GM12891 (cell line): ENCODE data around the gene TMEM212.

Source experiments
- POLR2A ChIP-seq: IDR thresholded peaks from 2 replicates; pipeline ENCODE4 v1.6.1; 2011; ENCODE audit warnings: low read depth, low read length, control low read depth
- SPI1 ChIP-seq: IDR thresholded peaks from 2 replicates; pipeline ENCODE4 v1.6.1; 2011; ENCODE audit warnings: low read depth, low read length, control low read depth
- TAF1 ChIP-seq: IDR thresholded peaks from 2 replicates; pipeline ENCODE4 v1.6.1; 2011; ENCODE audit warnings: low read depth, low read length, control low read depth

GRCh38 chr3:171901615-171902312 lies 58.6 kb downstream of the TMEM212 start:
- no peak for TF ChIP-seq SPI1
- no peak for TF ChIP-seq TAF1
- no peak for TF ChIP-seq POLR2A
